Sigmoid colon (tissue), 7 donors: ENCODE results near the gene ACAD11. TPM values are rescaled to one million over a fixed set of nuclear protein-coding genes. Genes with fewer than 3 reads are reported as not detected.

Experiments
- DNase-seq: peaks from one replicate; pipeline ENCODE4 v3.0.0-alpha.2; 2019
- H3K27ac ChIP-seq, 4 donors: fragments of 200-600 bp; sonication (generic); one replicate each; pipeline ENCODE4 v1.5.1; 2016 to 2019; ENCODE audit warnings: mild to moderate bottlenecking in 1 of 4
- H3K27me3 ChIP-seq, 3 donors: fragments of 200-600 bp; sonication (generic); one replicate each; pipeline ENCODE4 v1.5.1; 2019; ENCODE audit warnings: mild to moderate bottlenecking in 1 of 3
- H3K36me3 ChIP-seq, 4 donors: fragments of 200-600 bp; sonication (generic); one replicate each; pipeline ENCODE4 v1.5.1; 2016 to 2019
- H3K4me1 ChIP-seq, 4 donors: fragments of 200-600 bp; sonication (generic); one replicate each; pipeline ENCODE4 v1.5.1; 2017 to 2019
- H3K4me3 ChIP-seq, 4 donors: fragments of 200-600 bp; sonication (generic); one replicate each; pipeline ENCODE4 v1.5.1; 2017 to 2019; ENCODE audit warnings: mild to moderate bottlenecking in 2 of 4, moderate library complexity in 1 of 4
- H3K9me3 ChIP-seq, 4 donors: fragments of 200-600 bp in 3 of 4; sonication (generic) in 3 of 4; one replicate each; pipeline versions ENCODE4 v1.5.1 to v1.6.1; 2013 to 2019
- EP300 ChIP-seq, 4 donors: sonication (generic); formaldehyde crosslinking; IDR thresholded peaks; one replicate each; pipeline ENCODE4 v1.6.1; 2017; ENCODE audit warnings: antibody characterized with exemption in 4 of 4
- POLR2A ChIP-seq, 2 donors: fragments of 450-650 bp; IDR thresholded peaks; one replicate each; pipeline ENCODE4 v1.6.1; 2016; ENCODE audit warnings: antibody characterized with exemption in 2 of 2, mild to moderate bottlenecking in 2 of 2, moderate library complexity in 2 of 2
- POLR2AphosphoS5 ChIP-seq, 4 donors: sonication (generic); formaldehyde crosslinking; IDR thresholded peaks; one replicate each; pipeline ENCODE4 v1.6.1; 2017; ENCODE audit warnings: antibody characterized with exemption in 4 of 4
- WGBS, 2 donors: extraction: QIAGEN DNeasy Blood & Tissue Kit; methylation state at CpG; one replicate each; pipeline ENCODE4 v1.1.7; 2013; 5-methylcytosine and 5-hydroxymethylcytosine counted together
- intact Hi-C: fragments of 100-400 bp; cut with DNase I; formaldehyde crosslinking; loops from one replicate; pipeline ENCODE4 v1.15.1; 2023
- polyA plus RNA-seq, 3 donors: library from polyadenylated mRNA; stranded (reverse); fragments of 200-250 nt; gene quantifications; one replicate each; pipeline ENCODE4 v1.2.3, GENCODE V29; 2013
- total RNA-seq, 4 donors: library from RNA; depleted of rRNA; stranded (reverse); fragments of >200 nt; gene quantifications; one replicate each; pipeline ENCODE4 v1.1.0, GENCODE V29; 2016
- TF ChIP-seq, protein P1 (sequence below), 4 experiments: fragments of 450-650 bp in 3 of 4; fragments of 200-600 bp in 1 of 4; IDR thresholded peaks; one replicate each; pipeline ENCODE4 v1.5.1; 2016 to 2019; ENCODE audit warnings: antibody characterized with exemption in 4 of 4, mild to moderate bottlenecking in 3 of 4, moderate library complexity in 2 of 4
- donor health status: healthy with polysubstance abuse.
- donor health status: Bipolar disorder and iron deficiency.
- donor health status: healthy.

Gene ACAD11
- total and polyA plus RNA-seq, 7 donors, result 2.4 to 71.7 (median 26.8) TPM

DNA sequence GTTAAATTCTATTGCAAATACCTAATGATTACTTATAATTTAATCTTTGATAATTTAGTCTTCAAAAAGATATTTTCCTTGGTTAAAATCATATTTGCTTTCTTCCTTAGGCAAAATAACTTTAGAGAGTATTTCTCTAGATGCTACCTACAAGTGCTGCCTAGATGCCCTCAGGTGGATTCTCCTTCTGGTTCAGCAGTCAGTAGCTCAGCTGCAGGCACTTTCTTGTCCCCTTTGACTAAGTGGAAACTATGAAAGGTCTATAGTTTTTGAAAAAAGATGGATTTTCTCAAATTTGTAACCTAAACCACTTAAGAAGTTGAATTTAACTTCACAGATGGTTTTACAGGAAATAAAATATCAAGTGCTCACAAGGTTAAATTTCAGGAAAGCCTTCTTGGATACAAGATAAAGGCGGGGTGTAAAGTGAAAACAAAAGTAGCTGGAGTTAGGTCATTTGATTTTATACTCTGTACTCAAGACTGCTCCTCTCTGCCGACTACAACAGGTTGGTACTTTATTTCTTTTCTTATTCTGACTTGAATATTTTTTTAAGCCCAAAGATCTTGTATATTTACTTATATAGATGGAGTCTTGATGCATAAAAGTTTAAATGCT is 62.7 kb downstream of the ACAD11 start, which contains the start of gene ACKR4:
Gene ACKR4, plus strand, starts transcription at position 455 of the 618 bp plus-strand sequence. CDS start 3,128 bp downstream, outside the sequence.
- no peaks in the 10 kb centered on the region for H3K9me3 ChIP-seq
- no peak for TF ChIP-seq POLR2AphosphoS5 (IDR thresholded peaks at IDR 0.05)
- TF ChIP-seq, protein P1, sequence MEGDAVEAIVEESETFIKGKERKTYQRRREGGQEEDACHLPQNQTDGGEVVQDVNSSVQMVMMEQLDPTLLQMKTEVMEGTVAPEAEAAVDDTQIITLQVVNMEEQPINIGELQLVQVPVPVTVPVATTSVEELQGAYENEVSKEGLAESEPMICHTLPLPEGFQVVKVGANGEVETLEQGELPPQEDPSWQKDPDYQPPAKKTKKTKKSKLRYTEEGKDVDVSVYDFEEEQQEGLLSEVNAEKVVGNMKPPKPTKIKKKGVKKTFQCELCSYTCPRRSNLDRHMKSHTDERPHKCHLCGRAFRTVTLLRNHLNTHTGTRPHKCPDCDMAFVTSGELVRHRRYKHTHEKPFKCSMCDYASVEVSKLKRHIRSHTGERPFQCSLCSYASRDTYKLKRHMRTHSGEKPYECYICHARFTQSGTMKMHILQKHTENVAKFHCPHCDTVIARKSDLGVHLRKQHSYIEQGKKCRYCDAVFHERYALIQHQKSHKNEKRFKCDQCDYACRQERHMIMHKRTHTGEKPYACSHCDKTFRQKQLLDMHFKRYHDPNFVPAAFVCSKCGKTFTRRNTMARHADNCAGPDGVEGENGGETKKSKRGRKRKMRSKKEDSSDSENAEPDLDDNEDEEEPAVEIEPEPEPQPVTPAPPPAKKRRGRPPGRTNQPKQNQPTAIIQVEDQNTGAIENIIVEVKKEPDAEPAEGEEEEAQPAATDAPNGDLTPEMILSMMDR (IDR thresholded peaks at IDR 0.05), result no peak
- TF ChIP-seq EP300 (IDR thresholded peaks at IDR 0.05), result no peak
- no peak for TF ChIP-seq POLR2A (IDR thresholded peaks at IDR 0.05)
- peak within 1 kb of the TSS in 3 of 4 donors; percentile 1 to 29 (median 18) for H3K4me3 ChIP-seq
- no peaks in the 10 kb centered on the region for H3K27me3 ChIP-seq
- no peak for DNase-seq
- H3K36me3 ChIP-seq, result no peaks in the 10 kb centered on the region
- peaks cover 0 to 15% (median 0%) of the 10 kb centered on the region in 4 donors for H3K4me1 ChIP-seq
- intact Hi-C loops, result no loop called here
- H3K27ac ChIP-seq, result peak within 1 kb of the TSS in 2 of 4 donors; percentile 39 to 51
- WGBS, 2 donors, result 11 to 56% methylated on average over 2 of the region's 2 CpGs

DNA sequence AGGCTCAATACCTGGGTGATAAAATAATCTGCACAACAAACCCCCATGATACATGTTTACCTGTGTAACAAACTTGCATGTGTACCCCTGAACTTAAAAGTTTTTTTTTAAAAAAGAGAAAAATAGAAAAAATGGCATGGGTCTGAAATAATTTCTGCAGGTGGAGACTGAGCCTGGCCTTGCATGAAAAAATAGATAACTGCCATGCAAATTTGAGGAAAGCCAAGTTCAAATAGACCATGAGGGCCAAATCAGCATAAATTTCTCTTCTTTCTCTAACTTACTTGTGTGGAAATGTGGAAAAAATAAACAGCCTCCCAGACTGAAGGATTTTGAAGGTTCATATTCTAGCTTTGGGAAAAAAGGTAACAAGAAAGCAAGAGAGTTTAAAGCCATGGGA is 63.3 kb downstream of the ACAD11 start:
- intact Hi-C loops, result no loop called here
- H3K4me1 ChIP-seq, result peaks cover 0 to 15% (median 0%) of the 10 kb centered on the region in 4 donors
- no peaks in the 10 kb centered on the region for H3K36me3 ChIP-seq
- H3K4me3 ChIP-seq, result no peak overlapping the region
- no peaks in the 10 kb centered on the region for H3K27me3 ChIP-seq
- DNase-seq, result no peak
- peak overlapping the region in 1 of 4 donors; percentile 51 for H3K27ac ChIP-seq
- TF ChIP-seq POLR2AphosphoS5 (IDR thresholded peaks at IDR 0.05) (no peak), POLR2A (IDR thresholded peaks at IDR 0.05) (no peak)
- TF ChIP-seq, protein P1 (IDR thresholded peaks at IDR 0.05), result no peak
- no peaks in the 10 kb centered on the region for H3K9me3 ChIP-seq

DNA sequence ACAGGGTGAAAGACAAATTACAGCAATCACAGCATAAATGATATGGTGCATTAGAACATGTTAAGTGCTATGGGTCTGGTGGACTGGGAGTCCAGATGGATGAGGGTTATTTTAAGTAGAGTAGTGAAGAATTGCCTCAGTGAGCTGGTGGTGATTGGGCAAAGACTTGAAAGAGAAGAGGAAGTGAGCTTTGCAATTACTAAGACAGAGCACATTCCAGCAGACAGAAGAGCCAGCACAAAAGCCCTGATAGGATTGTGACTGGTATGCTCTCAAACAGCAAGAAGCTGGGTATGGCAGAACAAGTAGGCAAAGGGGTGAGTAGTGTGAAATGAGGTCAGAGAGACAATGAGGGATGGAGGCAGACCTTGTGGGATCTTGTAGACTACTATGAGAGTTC is 64.6 kb downstream of the ACAD11 start:
- H3K4me1 ChIP-seq, result peaks cover 0 to 15% (median 0%) of the 10 kb centered on the region in 4 donors
- H3K27me3 ChIP-seq, result no peaks in the 10 kb centered on the region
- H3K36me3 ChIP-seq, result peaks cover 0 to 6% (median 0%) of the 10 kb centered on the region in 4 donors
- no peak for DNase-seq
- H3K27ac ChIP-seq, result no peak overlapping the region
- TF ChIP-seq EP300 (IDR thresholded peaks at IDR 0.05), result no peak
- TF ChIP-seq, protein P1 (IDR thresholded peaks at IDR 0.05), result no peak
- no peak for TF ChIP-seq POLR2AphosphoS5 (IDR thresholded peaks at IDR 0.05)
- no peak for TF ChIP-seq POLR2A (IDR thresholded peaks at IDR 0.05)
- no peak overlapping the region for H3K4me3 ChIP-seq
- no peaks in the 10 kb centered on the region for H3K9me3 ChIP-seq
- intact Hi-C loops, result no loop called here

DNA sequence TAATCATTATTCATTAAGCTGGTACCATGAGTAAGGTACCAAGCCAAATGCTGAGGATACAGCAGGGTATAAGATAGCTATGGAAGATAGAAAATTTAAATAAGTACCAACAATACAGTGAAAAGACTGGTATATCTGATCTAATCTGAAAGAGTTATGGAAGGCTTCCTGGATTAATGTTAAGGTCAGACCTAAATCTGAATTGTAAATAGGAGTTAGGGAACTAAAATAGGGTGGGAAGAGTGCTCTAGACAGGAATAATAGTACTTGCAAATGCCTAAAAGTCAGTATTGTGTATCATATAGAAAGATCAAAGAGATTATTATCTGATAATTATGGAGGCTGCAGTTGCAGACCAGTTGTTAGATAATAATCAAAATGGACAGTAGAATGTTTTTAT is 65.1 kb downstream of the ACAD11 start:
- no peak for DNase-seq
- TF ChIP-seq, protein P1 (IDR thresholded peaks at IDR 0.05), result no peak
- no peak for TF ChIP-seq EP300 (IDR thresholded peaks at IDR 0.05)
- TF ChIP-seq POLR2AphosphoS5 (IDR thresholded peaks at IDR 0.05), result no peak
- no peak for TF ChIP-seq POLR2A (IDR thresholded peaks at IDR 0.05)
- H3K36me3 ChIP-seq, result peaks cover 0 to 9% (median 0%) of the 10 kb centered on the region in 4 donors
- no peak overlapping the region for H3K4me3 ChIP-seq
- H3K4me1 ChIP-seq, result peaks cover 0 to 15% (median 0%) of the 10 kb centered on the region in 4 donors
- H3K27me3 ChIP-seq, result no peaks in the 10 kb centered on the region
- no peaks in the 10 kb centered on the region for H3K9me3 ChIP-seq
- intact Hi-C loops, result no loop called here
- H3K27ac ChIP-seq, result no peak overlapping the region

DNA sequence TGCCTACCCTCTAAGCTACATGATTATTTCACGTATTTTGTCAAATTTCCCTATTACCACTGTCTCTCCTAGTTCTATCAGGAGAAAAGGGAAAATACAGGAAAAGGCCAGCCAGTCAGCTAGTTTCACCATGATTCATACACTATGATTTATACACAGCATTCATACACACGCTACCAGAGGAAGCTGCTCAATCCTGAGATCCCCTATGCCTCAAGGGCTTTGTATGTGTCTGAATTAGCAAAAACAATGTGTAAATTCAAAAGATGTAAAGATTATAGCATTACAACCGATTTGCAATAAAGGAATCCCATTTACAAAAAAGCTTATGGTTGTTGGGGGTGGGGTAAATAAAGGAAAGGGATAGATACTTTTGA is 65.7 kb downstream of the ACAD11 start:
- no peak for DNase-seq
- Histone ChIP-seq H3K4me3 (no peak overlapping the region), H3K36me3 (peaks cover 0 to 9% (median 0%) of the 10 kb centered on the region in 4 donors), H3K27me3 (no peaks in the 10 kb centered on the region), H3K27ac (peak overlapping the region in 1 of 4 donors; percentile 57), H3K9me3 (no peaks in the 10 kb centered on the region), H3K4me1 (peaks cover 0 to 15% (median 0%) of the 10 kb centered on the region in 4 donors)
- intact Hi-C loops, result no loop called here
- 67 to 84% methylated on average over 3 of the region's 3 CpGs for WGBS, 2 donors
- no peak for TF ChIP-seq POLR2AphosphoS5 (IDR thresholded peaks at IDR 0.05)
- no peak for TF ChIP-seq POLR2A (IDR thresholded peaks at IDR 0.05)
- TF ChIP-seq EP300 (IDR thresholded peaks at IDR 0.05), result no peak
- TF ChIP-seq, protein P1 (IDR thresholded peaks at IDR 0.05), result no peak
